Activated naive CD8-positive, alpha-beta T cell treated with anti-CD3 and anti-CD28 coated beads for 36 hours (primary cell): ENCODE data around the gene TBC1D28. TPM values are rescaled to one million over a fixed set of nuclear protein-coding genes. Genes with fewer than 3 reads are reported as not detected.
A peak's percentile ranks its signal among the peaks of the same experiment; 100 is the strongest.
"Not testable (repeated sequence)": the region's sequence is repeated elsewhere in the genome, so short reads cannot be mapped to it uniquely, and the experiment has no call there.

Source experiments
- DNase-seq: peaks from one replicate; pipeline ENCODE4 v3.0.0; 2021
- H3K27ac Mint-ChIP-seq: one replicate; pipeline ENCODE4 v1.8.0; 2022; ENCODE audit warnings: mild to moderate bottlenecking, moderate library complexity, mixed read lengths
- H3K27me3 Mint-ChIP-seq: one replicate; pipeline ENCODE4 v1.8.0; 2022; ENCODE audit warnings: mild to moderate bottlenecking, mixed read lengths
- H3K36me3 Mint-ChIP-seq: one replicate; pipeline ENCODE4 v1.8.0; 2021; ENCODE audit warnings: mild to moderate bottlenecking, mixed read lengths
- H3K4me1 Mint-ChIP-seq: one replicate; pipeline ENCODE4 v1.8.0; 2021; ENCODE audit warnings: mixed read lengths
- H3K4me3 Mint-ChIP-seq: one replicate; pipeline ENCODE4 v1.8.0; 2022; ENCODE audit warnings: mild to moderate bottlenecking, moderate library complexity, mixed read lengths
- H3K9me3 Mint-ChIP-seq: one replicate; pipeline ENCODE4 v1.8.0; 2022; ENCODE audit warnings: mixed read lengths
- total RNA-seq, 2 experiments: library from RNA; stranded (reverse); gene quantifications; one replicate each; pipeline ENCODE4 v1.2.3, GENCODE V29; 2021

Gene TBC1D28
- total RNA-seq, 2 experiments from 2014 or later: not detected

DNA sequence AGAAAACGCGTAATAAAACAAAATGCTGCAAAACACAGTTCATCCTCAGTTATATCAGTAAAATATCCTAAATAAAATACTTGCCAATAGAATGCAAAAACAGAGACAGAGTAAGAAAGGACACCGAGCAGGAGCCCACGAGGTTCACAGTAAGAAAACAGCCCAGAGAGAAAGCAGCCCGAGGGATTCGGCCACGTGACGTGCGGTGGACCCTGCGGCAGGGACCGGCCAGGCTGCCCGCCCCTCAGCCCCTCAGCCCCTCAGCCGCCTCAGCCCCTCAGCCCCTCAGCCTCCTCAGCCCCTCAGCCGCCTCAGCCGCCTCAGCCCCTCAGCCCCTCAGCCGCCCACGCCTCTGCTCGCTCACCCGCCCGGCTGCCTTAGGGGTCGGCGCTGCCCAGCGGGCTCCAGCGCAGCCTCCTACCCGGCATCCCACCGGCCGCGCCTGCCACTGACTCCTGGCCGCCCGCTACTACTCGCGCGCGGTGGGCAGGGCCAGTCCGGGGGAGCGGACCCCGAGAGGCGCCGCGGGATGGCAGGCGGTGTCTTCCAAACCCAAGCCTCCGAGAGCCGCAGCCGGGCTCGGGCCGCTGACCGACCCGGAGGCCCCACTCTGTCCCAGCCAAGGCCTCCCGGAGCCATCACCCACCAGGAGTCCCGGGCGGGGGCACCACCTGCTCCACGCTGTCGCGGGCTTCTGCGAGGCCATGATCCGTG is 9.5 kb downstream of the TBC1D28 start:
- peaks cover 16% of the 10 kb centered on the region for H3K27me3 Mint-ChIP-seq
- not testable (repeated sequence) for H3K9me3 Mint-ChIP-seq, H3K27ac Mint-ChIP-seq, H3K36me3 Mint-ChIP-seq, H3K4me1 Mint-ChIP-seq
- peak; percentile 12 for DNase-seq
- peak overlapping the region; percentile 65 for H3K4me3 Mint-ChIP-seq

DNA sequence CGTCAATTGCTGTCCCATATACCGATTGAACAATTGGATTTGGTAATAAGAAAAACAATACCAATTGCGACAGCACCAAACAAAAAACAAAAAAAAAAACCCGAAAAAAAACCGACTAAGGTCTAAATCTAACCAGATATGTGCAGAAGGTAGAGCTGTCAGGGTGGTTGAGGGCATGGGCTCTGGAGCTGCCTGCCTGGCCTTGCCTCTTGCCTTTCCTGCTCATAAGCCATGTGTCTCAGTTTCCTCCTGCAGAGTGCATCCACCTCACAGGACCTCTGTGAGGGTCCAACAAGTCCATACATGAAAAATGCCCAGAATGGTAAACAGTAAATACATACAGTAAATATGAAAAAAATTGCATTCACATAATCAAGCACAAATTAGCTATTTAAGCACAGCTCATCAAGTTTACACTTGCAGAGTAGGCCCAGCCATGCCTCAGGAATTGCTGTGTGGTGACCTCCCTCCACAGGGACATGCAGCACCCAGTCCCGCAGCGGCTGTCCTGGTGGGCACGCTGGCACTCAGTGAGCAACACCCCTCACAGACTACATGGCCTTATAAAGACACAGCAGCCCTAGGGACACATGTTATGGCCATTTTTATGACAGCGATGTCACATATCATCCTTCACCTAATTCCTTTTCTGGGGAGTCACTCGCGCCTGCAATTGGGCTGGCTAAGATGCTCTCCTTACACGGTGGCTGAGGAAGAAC is 17.9 kb downstream of the TBC1D28 start:
- Mint-ChIP-seq H3K4me1 (peaks cover 2% of the 10 kb centered on the region), H3K27me3 (no peaks in the 10 kb centered on the region), H3K4me3 (no peak overlapping the region), H3K36me3 (no peaks in the 10 kb centered on the region), H3K9me3 (no peaks in the 10 kb centered on the region), H3K27ac (no peak overlapping the region)
- DNase-seq: no peak

DNA sequence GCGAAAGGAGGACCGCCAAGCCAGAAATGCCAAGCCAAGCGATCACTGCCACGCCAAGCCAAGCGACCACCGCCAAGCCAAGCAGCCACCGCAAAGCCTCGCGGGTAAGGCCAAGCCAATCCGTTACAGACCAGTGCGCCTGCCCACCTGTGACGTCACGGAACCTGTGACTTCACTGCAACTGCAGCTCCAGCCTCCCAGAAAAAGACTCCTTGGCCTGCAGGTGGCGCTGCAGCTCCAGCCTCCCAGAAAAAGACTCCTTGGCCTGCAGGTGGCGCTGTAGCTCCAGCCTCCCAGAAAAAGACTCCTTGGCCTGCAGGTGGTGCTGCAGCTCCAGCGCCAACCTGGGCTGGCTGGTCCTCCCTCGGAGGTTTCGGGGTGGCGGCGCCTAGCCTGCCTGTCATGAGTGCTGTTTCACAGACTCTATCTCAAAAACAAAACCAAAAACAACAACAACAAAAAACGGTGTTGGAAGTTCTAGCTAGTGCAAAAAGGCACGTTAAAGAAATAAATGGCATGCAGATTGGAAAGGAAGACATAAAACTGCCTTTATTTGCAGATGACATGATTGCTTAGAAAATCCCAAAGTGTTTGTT is 18.6 kb downstream of the TBC1D28 start:
- H3K27ac Mint-ChIP-seq: peak overlapping the region; percentile 89
- H3K27me3 Mint-ChIP-seq, H3K9me3 Mint-ChIP-seq, H3K4me1 Mint-ChIP-seq, H3K36me3 Mint-ChIP-seq: not testable (repeated sequence)
- H3K4me3 Mint-ChIP-seq: peak overlapping the region; percentile 86
- DNase-seq: peak; percentile 92

GRCh38 chr17:18624862-18625501 is 19.2 kb downstream of the TBC1D28 start:
- not testable (repeated sequence) for H3K4me1 Mint-ChIP-seq, H3K9me3 Mint-ChIP-seq, DNase-seq, H3K27me3 Mint-ChIP-seq, H3K36me3 Mint-ChIP-seq
- Mint-ChIP-seq H3K27ac (peak overlapping the region; percentile 89), H3K4me3 (peak overlapping the region; percentile 86)

DNA sequence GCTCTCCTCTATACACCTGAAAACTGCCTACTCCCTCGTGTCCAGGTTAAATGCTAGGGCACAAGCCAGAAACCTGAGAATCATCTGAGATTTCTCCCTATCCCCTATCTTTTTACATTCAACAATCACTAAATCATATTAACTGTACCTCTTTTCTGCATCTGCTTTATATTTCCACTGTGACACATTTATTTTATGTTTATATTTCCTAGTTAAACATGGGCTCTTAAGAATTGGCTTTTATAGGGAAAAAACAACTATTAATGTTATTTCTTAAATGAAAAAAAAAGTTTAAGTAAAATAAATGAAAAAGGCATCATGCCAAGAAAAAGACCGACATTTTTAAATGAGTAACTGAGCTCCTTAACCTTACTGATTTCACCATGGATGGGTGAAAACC is 26.6 kb downstream of the TBC1D28 start:
- not testable (repeated sequence) for H3K36me3 Mint-ChIP-seq, H3K9me3 Mint-ChIP-seq, H3K27me3 Mint-ChIP-seq, H3K4me1 Mint-ChIP-seq, DNase-seq, H3K4me3 Mint-ChIP-seq, H3K27ac Mint-ChIP-seq

DNA sequence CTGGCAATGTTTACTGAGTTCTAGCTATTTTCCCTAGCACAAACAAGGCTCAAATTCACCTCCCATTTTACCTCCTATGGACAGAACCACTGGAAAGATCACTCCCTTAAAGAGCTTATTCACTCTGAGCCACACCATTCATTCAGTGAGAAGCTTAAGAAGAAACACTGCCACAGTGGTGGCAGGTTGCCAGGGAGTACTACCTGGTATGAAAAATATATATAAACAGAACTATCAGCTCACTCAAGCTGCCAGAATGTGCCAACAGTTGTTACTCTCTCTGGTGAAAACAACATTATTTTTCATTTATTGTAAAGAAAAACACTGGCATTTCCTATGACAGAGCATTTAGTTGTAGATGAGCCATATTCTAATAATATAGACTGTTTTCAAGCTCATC is 31.2 kb downstream of the TBC1D28 start:
- H3K4me1 Mint-ChIP-seq, H3K27ac Mint-ChIP-seq, H3K27me3 Mint-ChIP-seq, H3K36me3 Mint-ChIP-seq, DNase-seq, H3K4me3 Mint-ChIP-seq, H3K9me3 Mint-ChIP-seq: not testable (repeated sequence)

DNA sequence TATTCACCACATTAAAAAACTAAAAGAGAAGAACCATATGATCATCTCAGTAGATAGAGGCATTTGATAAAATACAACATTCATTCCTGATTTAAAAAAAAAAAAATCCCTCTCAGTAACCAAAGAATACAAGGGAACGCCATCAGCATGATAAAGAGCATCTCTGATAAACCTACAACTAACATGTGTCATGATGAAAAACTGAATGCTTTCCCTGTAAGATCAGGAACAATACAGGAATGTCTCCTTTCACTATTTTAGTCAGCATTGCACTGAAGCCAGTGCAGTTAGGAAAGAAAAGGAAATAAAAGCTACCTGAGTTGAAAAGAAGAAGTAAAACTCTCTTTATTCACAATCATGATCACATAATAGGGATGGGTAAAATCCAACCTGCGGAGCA is 51.1 kb downstream of the TBC1D28 start:
- H3K27me3 Mint-ChIP-seq, H3K4me1 Mint-ChIP-seq, DNase-seq, H3K27ac Mint-ChIP-seq, H3K4me3 Mint-ChIP-seq, H3K9me3 Mint-ChIP-seq, H3K36me3 Mint-ChIP-seq: not testable (repeated sequence)

Other genes with a start within 250 kb of the TBC1D28 start
- under 1 TPM in 1 of 2 experiments, not detected in 1; 0.20 TPM for gene LGALS9C, start 167.6 kb downstream of the TBC1D28 start, total RNA-seq
- 1 to 10 TPM; 6.6 to 7.6 TPM for gene FOXO3B, start 37.9 kb upstream of the TBC1D28 start, total RNA-seq
- gene FBXW10, start 99.7 kb upstream of the TBC1D28 start, total RNA-seq: not detected
- 10 to 100 TPM; 31.7 to 35.9 TPM for gene TVP23B, start 136.8 kb upstream of the TBC1D28 start, total RNA-seq
- gene PRPSAP2, start 213.7 kb upstream of the TBC1D28 start, total RNA-seq: 10 to 100 TPM; 56.7 to 60.5 TPM